Testis (tissue), 3 donors: ENCODE data around the gene BMP4. TPM values are rescaled to one million over a fixed set of nuclear protein-coding genes. Genes with fewer than 3 reads are reported as not detected.

Source experiments
- DNase-seq: peaks from one replicate; pipeline ENCODE4 v3.0.0-alpha.2; 2019
- H3K27ac ChIP-seq, 2 donors: fragments of 200-600 bp; sonication (generic); one replicate each; pipeline ENCODE4 v1.5.1; 2019
- H3K27me3 ChIP-seq: fragments of 200-600 bp; sonication (generic); one replicate; pipeline ENCODE4 v1.5.1; 2019
- H3K36me3 ChIP-seq: fragments of 200-600 bp; sonication (generic); one replicate; pipeline ENCODE4 v1.5.1; 2017; ENCODE audit warnings: low read depth; ENCODE audit errors: missing control alignments
- H3K4me1 ChIP-seq: fragments of 200-600 bp; sonication (generic); one replicate; pipeline ENCODE4 v1.5.1; 2019
- H3K4me3 ChIP-seq, 2 donors: fragments of 200-600 bp; sonication (generic); one replicate each; pipeline ENCODE4 v1.5.1; 2017 to 2019
- H3K9me3 ChIP-seq: fragments of 200-600 bp; sonication (generic); one replicate; pipeline ENCODE4 v1.5.1; 2017
- CTCF ChIP-seq, 3 experiments: fragments of 450-650 bp in 2 of 3; fragments of 200-600 bp in 1 of 3; sonication (generic) in 1 of 3; IDR thresholded peaks; one replicate each; pipeline ENCODE4 v1.5.1; 2016 to 2019; ENCODE audit warnings: antibody characterized with exemption in 3 of 3, mild to moderate bottlenecking in 2 of 3, moderate library complexity in 1 of 3
- POLR2A ChIP-seq: fragments of 450-650 bp; IDR thresholded peaks from one replicate; pipeline ENCODE4 v1.6.1; 2017; ENCODE audit warnings: antibody characterized with exemption, mild to moderate bottlenecking, moderate library complexity
- WGBS, 2 donors: methylation state at CpG; one replicate each; pipeline ENCODE4 v1.1.5; 2018; 5-methylcytosine and 5-hydroxymethylcytosine counted together
- intact Hi-C: fragments of 100-400 bp; cut with DNase I; formaldehyde crosslinking; loops from one replicate; pipeline ENCODE4 v1.15.1; 2023; ENCODE audit warnings: low total_unique reads
- microRNA-seq, 2 donors: library from miRNA; unstranded; fragments of <30 nt; microRNA quantifications; one replicate each; pipeline ENCODE4, GENCODE V29; 2016; ENCODE audit warnings: borderline number of aligned reads in 2 of 2, borderline replicate concordance in 1 of 2
- polyA plus RNA-seq: library from polyadenylated mRNA; stranded (reverse); fragments of 350-450 nt; fragmentation: Illumina TruSeq; extraction: RNeasy Lipid Tissue Mini Kit (QIAGEN cat#74804); gene quantifications from one replicate; pipeline ENCODE4 v1.2.3, GENCODE V29; 2014; ENCODE audit warnings: low read depth, low replicate concordance; ENCODE audit not compliant: insufficient read depth
- small RNA-seq, 2 donors: library from RNA; depleted of rRNA; stranded (forward); fragments of <200 nt; gene quantifications; one replicate each; pipeline ENCODE3, GENCODE V24; 2016
- total RNA-seq, 2 donors: library from RNA; depleted of rRNA; stranded (reverse); fragments of >200 nt; gene quantifications; one replicate each; pipeline ENCODE4 v1.2.3, GENCODE V29; 2016

The BMP4 gene
- total and polyA plus RNA-seq, 3 donors from 2014 or later: 2.0 to 8.4 (median 3.5) TPM

GRCh38 chr14:53902307-53902706 lies 54.3 kb downstream of the BMP4 start:
- Histone ChIP-seq H3K27me3 (no peaks in the 10 kb centered on the region), H3K4me3 (no peak overlapping the region), H3K4me1 (no peaks in the 10 kb centered on the region), H3K9me3 (no peaks in the 10 kb centered on the region), H3K36me3 (no peaks in the 10 kb centered on the region), H3K27ac (no peak overlapping the region)
- intact Hi-C loops: no loop called here
- no peak for DNase-seq
- TF ChIP-seq POLR2A: no peak
- no peak for TF ChIP-seq CTCF (IDR thresholded peaks at IDR 0.05)
- 89 to 97% methylated on average over 1 of the region's 1 CpG for WGBS, 2 donors

GRCh38 chr14:53900499-53900898 lies 56.1 kb downstream of the BMP4 start:
- intact Hi-C loops: no loop called here
- Histone ChIP-seq H3K4me1 (no peaks in the 10 kb centered on the region), H3K9me3 (no peaks in the 10 kb centered on the region), H3K27ac (no peak overlapping the region), H3K4me3 (no peak overlapping the region), H3K36me3 (no peaks in the 10 kb centered on the region), H3K27me3 (no peaks in the 10 kb centered on the region)
- no peak for TF ChIP-seq CTCF (IDR thresholded peaks at IDR 0.05)
- no peak for TF ChIP-seq POLR2A
- no peak for DNase-seq
- WGBS, 2 donors: 59 to 67% methylated on average over 4 of the region's 4 CpGs

Small RNA genes lying within 50 kb of the gene (microRNA-seq; reads per million reads assigned to microRNA genes)
- 0 reads per million in 2 donors for gene MIR5580

Small RNA genes lying within 50 kb of the gene (small RNA-seq; reads per million reads assigned to genes)
- 0 reads per million in 2 donors for gene MIR5580
